HG03354 (cell line): ENCODE results near the gene GMPR.

Experiments used
- ATAC-seq: cut with Tn5 transposase; IDR thresholded peaks from one replicate; pipeline ENCODE4 v1.9.1; 2021; ENCODE audit warnings: mild to moderate bottlenecking; ENCODE audit not compliant: unreplicated experiment, poor library complexity, severe bottlenecking

The GMPR gene

GRCh38 chr6:16339265-16339587 is 100.8 kb downstream of the GMPR start:
- ATAC-seq, result no peak

DNA sequence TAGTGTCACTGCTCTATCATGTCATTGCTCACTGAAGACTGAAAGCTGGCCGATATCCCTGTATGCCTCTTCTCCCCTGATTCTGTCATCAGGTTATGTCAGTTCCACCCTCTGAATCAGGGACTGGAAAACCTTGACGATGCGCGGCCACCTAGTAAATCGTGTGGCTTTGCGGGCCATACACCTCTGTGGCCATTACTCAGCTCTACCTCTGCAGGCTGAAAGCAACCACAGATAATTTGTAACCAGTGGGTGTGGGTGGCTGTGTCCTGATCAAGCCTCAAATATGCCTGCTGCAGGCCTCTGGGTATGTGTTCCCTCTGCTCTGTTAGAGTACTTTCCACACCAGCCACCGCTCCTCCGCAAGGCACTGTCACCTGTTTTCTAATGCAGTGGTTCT is 105.2 kb downstream of the GMPR start:
- no peak for ATAC-seq

- no peak for ATAC-seq
Observed at GRCh38 chr6:16344756-16345155, 106.4 kb downstream of the GMPR start.
